SK-N-SH treated with all-trans-retinoic acid at 6 μM for 48 hours (cell line): ENCODE data around the gene DNMT3A.

ENCODE experiments used
- ATAC-seq: fragments of 200-7000 bp; cut with Tn5 transposase; 3 replicates; pipeline ENCODE4 v1.9.1; 2020; ENCODE audit warnings: mild to moderate bottlenecking, moderate library complexity
- CSDC2 ChIP-seq: fragments of 250-450 bp; sonication (Bioruptor Pico); IDR thresholded peaks from 2 replicates; pipeline ENCODE4 v1.5.0; 2020; ENCODE audit warnings: mild to moderate bottlenecking, moderate library complexity
- ESRRG ChIP-seq: fragments of 250-450 bp; sonication (Bioruptor Pico); IDR thresholded peaks from 2 replicates; pipeline ENCODE4 v1.6.1; 2021; ENCODE audit warnings: mild to moderate bottlenecking
- GLIS3 ChIP-seq: fragments of 250-450 bp; sonication (Bioruptor Pico); IDR thresholded peaks from 2 replicates; pipeline ENCODE4 v1.5.0; 2020; ENCODE audit warnings: mild to moderate bottlenecking, moderate library complexity
- OSR1 ChIP-seq: fragments of 250-450 bp; sonication (Bioruptor Pico); IDR thresholded peaks from 2 replicates; pipeline ENCODE4 v1.8.0; 2022; ENCODE audit warnings: moderate library complexity, mild to moderate bottlenecking, inconsistent platforms
- PPARA ChIP-seq: fragments of 250-450 bp; sonication (Bioruptor Pico); IDR thresholded peaks from 2 replicates; pipeline ENCODE4 v1.5.0; 2020; ENCODE audit warnings: mild to moderate bottlenecking, borderline replicate concordance
- RARB ChIP-seq: fragments of 250-450 bp; sonication (Bioruptor Pico); IDR thresholded peaks from 2 replicates; pipeline ENCODE4 v1.8.0; 2021; ENCODE audit warnings: mild to moderate bottlenecking, moderate library complexity
- TCF4 ChIP-seq: fragments of 250-450 bp; sonication (Bioruptor Pico); IDR thresholded peaks from 2 replicates; pipeline ENCODE4 v1.8.0; 2021; ENCODE audit warnings: mild to moderate bottlenecking, moderate library complexity, borderline replicate concordance
- TOX ChIP-seq: fragments of 250-450 bp; sonication (Bioruptor Pico); IDR thresholded peaks from 2 replicates; pipeline ENCODE4 v1.8.0; 2021; ENCODE audit warnings: mild to moderate bottlenecking, moderate library complexity, borderline replicate concordance
- ZC3H10 ChIP-seq: fragments of 250-450 bp; sonication (Bioruptor Pico); IDR thresholded peaks from 2 replicates; pipeline ENCODE4 v1.5.1; 2021; ENCODE audit warnings: mild to moderate bottlenecking, moderate library complexity
- ZFP3 ChIP-seq: fragments of 250-450 bp; sonication (Bioruptor Pico); IDR thresholded peaks from 2 replicates; pipeline ENCODE4 v1.5.0; 2020; ENCODE audit warnings: mild to moderate bottlenecking, moderate library complexity
- ZFP30 ChIP-seq: fragments of 450-650 bp; formaldehyde crosslinking; IDR thresholded peaks from 2 replicates; pipeline ENCODE4 v1.5.0; 2022; ENCODE audit warnings: mild to moderate bottlenecking, moderate library complexity
- ZNF565 ChIP-seq: fragments of 450-650 bp; formaldehyde crosslinking; conservative IDR thresholded peaks from 2 replicates; pipeline ENCODE4 v1.5.0; 2020; ENCODE audit warnings: low read depth, mild to moderate bottlenecking, moderate library complexity
- ZNF70 ChIP-seq: fragments of 450-650 bp; formaldehyde crosslinking; IDR thresholded peaks from 2 replicates; pipeline ENCODE4 v1.5.0; 2020; ENCODE audit warnings: mild to moderate bottlenecking, moderate library complexity
- TF ChIP-seq, protein P1 (sequence below): fragments of 250-450 bp; sonication (Bioruptor Pico); IDR thresholded peaks from 2 replicates; pipeline ENCODE4 v1.5.1; 2021; ENCODE audit warnings: mild to moderate bottlenecking, moderate library complexity
- TF ChIP-seq, protein P2 (sequence below): fragments of 250-450 bp; sonication (Bioruptor Pico); IDR thresholded peaks from 2 replicates; pipeline ENCODE4 v1.8.0; 2021; ENCODE audit warnings: low read depth, mild to moderate bottlenecking, moderate library complexity, borderline replicate concordance
- TF ChIP-seq, protein P3 (sequence below): fragments of 250-450 bp; sonication (Bioruptor Pico); IDR thresholded peaks from 2 replicates; pipeline ENCODE4 v1.8.0; 2020; ENCODE audit warnings: mild to moderate bottlenecking, moderate library complexity, borderline replicate concordance
- TF ChIP-seq, protein P4 (sequence below): fragments of 250-450 bp; sonication (Bioruptor Pico); IDR thresholded peaks from 2 replicates; pipeline ENCODE4 v1.5.0; 2020; ENCODE audit warnings: mild to moderate bottlenecking, moderate library complexity

DNMT3A gene

DNA sequence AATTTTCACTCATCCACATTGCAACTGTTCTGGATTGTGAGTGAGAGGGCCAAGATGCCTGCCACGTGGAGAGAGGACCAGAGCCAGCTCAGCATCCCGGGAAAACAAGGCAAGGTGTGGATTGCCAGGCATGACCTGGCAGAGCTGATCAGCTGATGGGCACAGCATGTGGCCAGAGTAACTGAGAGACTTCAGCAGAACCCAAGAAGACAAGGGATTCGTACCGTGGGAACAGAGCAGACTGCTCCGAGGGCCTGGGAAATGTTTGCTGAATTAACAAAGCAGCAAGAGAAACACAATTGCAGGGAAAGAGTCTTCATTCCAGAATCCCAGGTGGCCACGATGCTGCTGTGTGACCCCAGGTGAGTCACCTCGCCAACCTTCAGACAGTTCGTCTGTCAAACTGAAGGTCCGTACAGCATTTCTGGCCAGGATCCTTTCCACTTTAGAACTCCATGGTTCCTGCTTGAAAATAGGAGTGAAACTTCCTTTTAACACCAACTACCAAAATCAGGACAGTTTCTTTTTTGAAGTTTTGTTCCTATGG is 147.1 kb downstream of the DNMT3A start:
- TF ChIP-seq TOX (CRISPR knock-in tag) (no peak), ZFP30 (CRISPR knock-in tag) (no peak), OSR1 (no peak), ZFP3 (CRISPR knock-in tag) (no peak)
- TF ChIP-seq, protein P1, sequence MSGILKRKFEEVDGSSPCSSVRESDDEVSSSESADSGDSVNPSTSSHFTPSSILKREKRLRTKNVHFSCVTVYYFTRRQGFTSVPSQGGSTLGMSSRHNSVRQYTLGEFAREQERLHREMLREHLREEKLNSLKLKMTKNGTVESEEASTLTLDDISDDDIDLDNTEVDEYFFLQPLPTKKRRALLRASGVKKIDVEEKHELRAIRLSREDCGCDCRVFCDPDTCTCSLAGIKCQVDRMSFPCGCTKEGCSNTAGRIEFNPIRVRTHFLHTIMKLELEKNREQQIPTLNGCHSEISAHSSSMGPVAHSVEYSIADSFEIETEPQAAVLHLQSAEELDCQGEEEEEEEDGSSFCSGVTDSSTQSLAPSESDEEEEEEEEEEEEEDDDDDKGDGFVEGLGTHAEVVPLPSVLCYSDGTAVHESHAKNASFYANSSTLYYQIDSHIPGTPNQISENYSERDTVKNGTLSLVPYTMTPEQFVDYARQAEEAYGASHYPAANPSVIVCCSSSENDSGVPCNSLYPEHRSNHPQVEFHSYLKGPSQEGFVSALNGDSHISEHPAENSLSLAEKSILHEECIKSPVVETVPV (CRISPR knock-in tag): no peak
- TF ChIP-seq, all 23 proteins: peak for 0
- ATAC-seq: no peak

DNA sequence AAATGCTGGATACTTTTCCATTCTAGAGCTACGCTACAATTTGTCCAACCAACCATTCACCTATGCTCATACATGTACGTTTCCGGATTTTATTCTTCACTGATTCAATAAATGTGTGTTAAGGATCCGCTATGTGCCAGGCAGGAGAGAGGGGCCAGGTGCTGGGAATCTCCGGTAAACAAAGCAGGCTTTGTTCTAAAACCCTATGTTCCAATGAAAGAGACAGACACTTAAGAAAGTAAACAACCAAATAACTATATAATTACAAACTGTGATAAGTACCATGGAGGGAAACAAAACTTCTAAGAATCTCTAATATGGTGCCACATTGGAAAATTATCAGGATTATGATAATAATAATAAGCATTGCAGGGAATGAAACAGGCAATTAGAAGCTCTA is 151.2 kb downstream of the DNMT3A start:
- TF ChIP-seq, protein P2, sequence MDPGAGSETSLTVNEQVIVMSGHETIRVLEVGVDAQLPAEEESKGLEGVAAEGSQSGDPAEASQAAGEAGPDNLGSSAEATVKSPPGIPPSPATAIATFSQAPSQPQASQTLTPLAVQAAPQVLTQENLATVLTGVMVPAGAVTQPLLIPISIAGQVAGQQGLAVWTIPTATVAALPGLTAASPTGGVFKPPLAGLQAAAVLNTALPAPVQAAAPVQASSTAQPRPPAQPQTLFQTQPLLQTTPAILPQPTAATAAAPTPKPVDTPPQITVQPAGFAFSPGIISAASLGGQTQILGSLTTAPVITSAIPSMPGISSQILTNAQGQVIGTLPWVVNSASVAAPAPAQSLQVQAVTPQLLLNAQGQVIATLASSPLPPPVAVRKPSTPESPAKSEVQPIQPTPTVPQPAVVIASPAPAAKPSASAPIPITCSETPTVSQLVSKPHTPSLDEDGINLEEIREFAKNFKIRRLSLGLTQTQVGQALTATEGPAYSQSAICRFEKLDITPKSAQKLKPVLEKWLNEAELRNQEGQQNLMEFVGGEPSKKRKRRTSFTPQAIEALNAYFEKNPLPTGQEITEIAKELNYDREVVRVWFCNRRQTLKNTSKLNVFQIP: no peak
- TF ChIP-seq ZNF565 (CRISPR knock-in tag): no peak
- TF ChIP-seq ESRRG (CRISPR knock-in tag): no peak
- no peak for TF ChIP-seq RARB (CRISPR knock-in tag)
- no peak for TF ChIP-seq PPARA (CRISPR knock-in tag)
- TF ChIP-seq, protein P3, sequence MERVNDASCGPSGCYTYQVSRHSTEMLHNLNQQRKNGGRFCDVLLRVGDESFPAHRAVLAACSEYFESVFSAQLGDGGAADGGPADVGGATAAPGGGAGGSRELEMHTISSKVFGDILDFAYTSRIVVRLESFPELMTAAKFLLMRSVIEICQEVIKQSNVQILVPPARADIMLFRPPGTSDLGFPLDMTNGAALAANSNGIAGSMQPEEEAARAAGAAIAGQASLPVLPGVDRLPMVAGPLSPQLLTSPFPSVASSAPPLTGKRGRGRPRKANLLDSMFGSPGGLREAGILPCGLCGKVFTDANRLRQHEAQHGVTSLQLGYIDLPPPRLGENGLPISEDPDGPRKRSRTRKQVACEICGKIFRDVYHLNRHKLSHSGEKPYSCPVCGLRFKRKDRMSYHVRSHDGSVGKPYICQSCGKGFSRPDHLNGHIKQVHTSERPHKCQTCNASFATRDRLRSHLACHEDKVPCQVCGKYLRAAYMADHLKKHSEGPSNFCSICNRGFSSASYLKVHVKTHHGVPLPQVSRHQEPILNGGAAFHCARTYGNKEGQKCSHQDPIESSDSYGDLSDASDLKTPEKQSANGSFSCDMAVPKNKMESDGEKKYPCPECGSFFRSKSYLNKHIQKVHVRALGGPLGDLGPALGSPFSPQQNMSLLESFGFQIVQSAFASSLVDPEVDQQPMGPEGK (CRISPR knock-in tag): no peak
- TF ChIP-seq, protein P4, sequence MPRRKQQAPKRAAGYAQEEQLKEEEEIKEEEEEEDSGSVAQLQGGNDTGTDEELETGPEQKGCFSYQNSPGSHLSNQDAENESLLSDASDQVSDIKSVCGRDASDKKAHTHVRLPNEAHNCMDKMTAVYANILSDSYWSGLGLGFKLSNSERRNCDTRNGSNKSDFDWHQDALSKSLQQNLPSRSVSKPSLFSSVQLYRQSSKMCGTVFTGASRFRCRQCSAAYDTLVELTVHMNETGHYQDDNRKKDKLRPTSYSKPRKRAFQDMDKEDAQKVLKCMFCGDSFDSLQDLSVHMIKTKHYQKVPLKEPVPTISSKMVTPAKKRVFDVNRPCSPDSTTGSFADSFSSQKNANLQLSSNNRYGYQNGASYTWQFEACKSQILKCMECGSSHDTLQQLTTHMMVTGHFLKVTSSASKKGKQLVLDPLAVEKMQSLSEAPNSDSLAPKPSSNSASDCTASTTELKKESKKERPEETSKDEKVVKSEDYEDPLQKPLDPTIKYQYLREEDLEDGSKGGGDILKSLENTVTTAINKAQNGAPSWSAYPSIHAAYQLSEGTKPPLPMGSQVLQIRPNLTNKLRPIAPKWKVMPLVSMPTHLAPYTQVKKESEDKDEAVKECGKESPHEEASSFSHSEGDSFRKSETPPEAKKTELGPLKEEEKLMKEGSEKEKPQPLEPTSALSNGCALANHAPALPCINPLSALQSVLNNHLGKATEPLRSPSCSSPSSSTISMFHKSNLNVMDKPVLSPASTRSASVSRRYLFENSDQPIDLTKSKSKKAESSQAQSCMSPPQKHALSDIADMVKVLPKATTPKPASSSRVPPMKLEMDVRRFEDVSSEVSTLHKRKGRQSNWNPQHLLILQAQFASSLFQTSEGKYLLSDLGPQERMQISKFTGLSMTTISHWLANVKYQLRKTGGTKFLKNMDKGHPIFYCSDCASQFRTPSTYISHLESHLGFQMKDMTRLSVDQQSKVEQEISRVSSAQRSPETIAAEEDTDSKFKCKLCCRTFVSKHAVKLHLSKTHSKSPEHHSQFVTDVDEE: no peak
- no peak for TF ChIP-seq TCF4 (CRISPR knock-in tag)
- no peak for ATAC-seq

DNA sequence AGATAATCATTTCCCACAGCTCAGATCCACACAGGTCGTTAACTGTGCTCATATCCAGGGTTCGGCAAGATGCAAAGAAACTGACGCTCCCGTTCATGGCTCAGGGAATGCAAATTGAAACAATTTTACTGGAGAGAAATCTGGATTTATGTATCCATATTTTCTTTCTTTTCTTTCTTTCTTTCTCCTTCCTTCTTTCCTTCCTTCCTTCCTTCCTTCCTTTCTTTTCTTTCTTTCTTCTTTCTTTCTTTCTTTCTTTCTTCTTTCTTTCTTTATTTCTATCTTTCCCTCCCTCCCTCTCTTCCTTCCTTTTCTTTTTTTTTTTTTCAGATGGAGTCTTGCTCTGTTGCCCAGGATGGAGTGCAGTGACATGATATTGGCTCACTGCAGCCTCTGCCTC is 153.3 kb downstream of the DNMT3A start:
- TF ChIP-seq TOX (CRISPR knock-in tag) (no peak), ZFP3 (CRISPR knock-in tag) (no peak), ZNF565 (CRISPR knock-in tag) (no peak), CSDC2 (CRISPR knock-in tag) (no peak), GLIS3 (CRISPR knock-in tag) (no peak), ZNF70 (CRISPR knock-in tag) (no peak), PPARA (CRISPR knock-in tag) (no peak), ZFP30 (CRISPR knock-in tag) (no peak), ZC3H10 (CRISPR knock-in tag) (no peak)
- TF ChIP-seq, protein P3 (CRISPR knock-in tag): no peak
- TF ChIP-seq, protein P1 (CRISPR knock-in tag): no peak
- TF ChIP-seq, protein P4: no peak
- ATAC-seq: no peak
